B cell (primary cell): ENCODE measurements around the gene BAHCC1.

ENCODE experiments used
- CTCF ChIP-seq: fragments of 200-600 bp; IDR thresholded peaks from one replicate; pipeline ENCODE4 v1.8.0; 2022; ENCODE audit warnings: antibody characterized with exemption, mild to moderate bottlenecking
- EZH2 ChIP-seq: IDR thresholded peaks from 2 replicates; pipeline ENCODE4 v1.6.1; 2012; ENCODE audit warnings: borderline replicate concordance, low read depth, mild to moderate bottlenecking, moderate library complexity, low read length; ENCODE audit not compliant: insufficient read depth, poor library complexity, severe bottlenecking

- TF ChIP-seq CTCF, result no peak
- TF ChIP-seq EZH2, result no peak
Observed at GRCh38 chr17:81444610-81445339, 49.5 kb downstream of the BAHCC1 start.
